A673 (cell line): ENCODE measurements around the gene AGBL5. TPM values are rescaled to one million over a fixed set of nuclear protein-coding genes. Genes with fewer than 3 reads are reported as not detected.

Experiments used
- BruUV-seq: library from RNA; stranded (reverse); fragments of 400-500 nt; replicated peaks from 2 replicates; lab custom pipeline; 2021; lab: Mats Ljungman, UMichigan
- CTCF ChIA-PET: fragments of 300-600 bp; sonication (Branson Sonifier 250); formaldehyde crosslinking; loops from one replicate; lab custom pipeline; 2022; ENCODE audit warnings: antibody characterized with exemption; lab: Charles Lee
- POLR2A ChIA-PET: fragments of 300-600 bp; sonication (Branson Sonifier 250); formaldehyde crosslinking; loops from one replicate; lab custom pipeline; 2022; ENCODE audit warnings: antibody characterized with exemption; ENCODE audit not compliant: low non-redundant PET; lab: Charles Lee
- DNase-seq: peaks from one replicate; pipeline ENCODE4 v3.0.0-alpha.2; 2015; ENCODE audit warnings: low spot score
- H3K27ac ChIP-seq: fragments of 200-600 bp; sonication (generic); 2 replicates; pipeline ENCODE4 v1.5.1; 2016; ENCODE audit warnings: mixed run types, low read depth, mild to moderate bottlenecking, mixed read lengths, antibody characterized with exemption, low read length; ENCODE audit not compliant: poor library complexity, severe bottlenecking
- H3K27me3 ChIP-seq: fragments of 200-600 bp; sonication (generic); replicated peaks from 2 replicates; pipeline ENCODE4 v1.6.1; 2017; ENCODE audit warnings: mixed run types, low read depth, mild to moderate bottlenecking, mixed read lengths, antibody characterized with exemption, low read length; ENCODE audit not compliant: insufficient read depth, poor library complexity
- H3K36me3 ChIP-seq: fragments of 200-600 bp; sonication (generic); 2 replicates; pipeline ENCODE4 v1.6.1; 2016; ENCODE audit warnings: mixed run types, mild to moderate bottlenecking, mixed read lengths, antibody characterized with exemption, low read length; ENCODE audit not compliant: insufficient read depth, poor library complexity, severe bottlenecking
- H3K4me1 ChIP-seq: fragments of 200-600 bp; sonication (generic); 2 replicates; pipeline ENCODE4 v1.6.1; 2017; ENCODE audit warnings: mixed run types, mild to moderate bottlenecking, mixed read lengths, antibody characterized with exemption, low read length; ENCODE audit not compliant: insufficient read depth, poor library complexity, severe bottlenecking
- H3K4me3 ChIP-seq: fragments of 200-600 bp; sonication (generic); 2 replicates; pipeline ENCODE4 v1.5.1; 2016; ENCODE audit warnings: low read depth, mixed run types, mild to moderate bottlenecking, mixed read lengths, low read length; ENCODE audit not compliant: poor library complexity, severe bottlenecking
- H3K9me3 ChIP-seq: fragments of 200-600 bp; sonication (generic); 2 replicates; pipeline ENCODE4 v1.6.1; 2016; ENCODE audit warnings: mixed run types, low read depth, mild to moderate bottlenecking, mixed read lengths, antibody characterized with exemption, low read length; ENCODE audit not compliant: poor library complexity, severe bottlenecking
- CTCF ChIP-seq: fragments of 300-800, 200-600 bp; sonication (generic); conservative IDR thresholded peaks from 2 replicates; pipeline ENCODE4 v1.5.1; 2017; ENCODE audit warnings: low read depth, mild to moderate bottlenecking, antibody characterized with exemption, low read length, moderate library complexity, mixed read lengths
- EZH2 ChIP-seq: fragments of 200-600 bp; sonication (generic); IDR thresholded peaks from 2 replicates; pipeline ENCODE4 v1.6.1; 2017; ENCODE audit warnings: borderline replicate concordance, low read depth, mild to moderate bottlenecking, mixed read lengths, antibody characterized with exemption, low read length; ENCODE audit not compliant: poor library complexity, severe bottlenecking
- intact Hi-C: fragments of 100-400 bp; cut with micrococcal nuclease; formaldehyde crosslinking; loops from one replicate; pipeline ENCODE4 v1.10.0; 2022; ENCODE audit not compliant: unreplicated experiment
- total RNA-seq: library from RNA; stranded (reverse); gene quantifications from 2 replicates; pipeline ENCODE4 v1.2.3, GENCODE V29; 2021

AGBL5 gene
- total RNA-seq, 1 experiment from 2014 or later, result 64.1 TPM

GRCh38 chr2:27091746-27092695, 40.6 kb downstream of the AGBL5 start:
- POLR2A ChIA-PET, result no interaction called here
- Histone ChIP-seq H3K4me3 (no peak overlapping the region), H3K27ac (no peak overlapping the region), H3K4me1 (peaks cover 6% of the 10 kb centered on the region), H3K27me3 (no peaks in the 10 kb centered on the region), H3K36me3 (no peaks in the 10 kb centered on the region), H3K9me3 (no peaks in the 10 kb centered on the region)
- no peak for DNase-seq
- CTCF ChIA-PET, result interaction anchor here (1.2 kb wide), 1 partner anchor 99 kb away, joined by 3 read pairs; no protein-coding TSS in a partner anchor
- TF ChIP-seq CTCF, result no peak
- TF ChIP-seq EZH2, result no peak
- intact Hi-C loops, result no loop called here
- no TSS peak for BruUV-seq

GRCh38 chr2:27092696-27093429, 41.4 kb downstream of the AGBL5 start:
- H3K36me3 ChIP-seq, result no peaks in the 10 kb centered on the region
- peaks cover 6% of the 10 kb centered on the region for H3K4me1 ChIP-seq
- ChIA-PET POLR2A (no interaction called here), CTCF (interaction anchor here (1.2 kb wide), 1 partner anchor 98 kb away, joined by 3 read pairs; no protein-coding TSS in a partner anchor)
- no peak for TF ChIP-seq EZH2
- TF ChIP-seq CTCF, result no peak
- H3K27me3 ChIP-seq, result no peaks in the 10 kb centered on the region
- intact Hi-C loops, result no loop called here
- DNase-seq, result no peak
- no peak overlapping the region for H3K4me3 ChIP-seq
- H3K9me3 ChIP-seq, result no peaks in the 10 kb centered on the region
- no peak overlapping the region for H3K27ac ChIP-seq
- no TSS peak for BruUV-seq
